Subcutaneous adipose tissue (tissue), 4 donors: ENCODE data around the gene TMSB10. TPM values are rescaled to one million over a fixed set of nuclear protein-coding genes. Genes with fewer than 3 reads are reported as not detected.

ENCODE experiments used
- total RNA-seq, 4 donors: library from RNA; depleted of rRNA; stranded (reverse); fragments of >200 nt; gene quantifications; one replicate each; pipeline ENCODE4 v1.1.0, GENCODE V29; 2016
- TF ChIP-seq, protein P1 (sequence below): fragments of 450-650 bp; IDR thresholded peaks from one replicate; pipeline ENCODE4 v1.5.1; 2016; ENCODE audit warnings: low read depth, mild to moderate bottlenecking, control low read depth, antibody characterized with exemption, moderate library complexity

The TMSB10 gene
- total RNA-seq, 4 donors from 2014 or later: 4,028 to 7,366 (median 5,247) TPM

DNA sequence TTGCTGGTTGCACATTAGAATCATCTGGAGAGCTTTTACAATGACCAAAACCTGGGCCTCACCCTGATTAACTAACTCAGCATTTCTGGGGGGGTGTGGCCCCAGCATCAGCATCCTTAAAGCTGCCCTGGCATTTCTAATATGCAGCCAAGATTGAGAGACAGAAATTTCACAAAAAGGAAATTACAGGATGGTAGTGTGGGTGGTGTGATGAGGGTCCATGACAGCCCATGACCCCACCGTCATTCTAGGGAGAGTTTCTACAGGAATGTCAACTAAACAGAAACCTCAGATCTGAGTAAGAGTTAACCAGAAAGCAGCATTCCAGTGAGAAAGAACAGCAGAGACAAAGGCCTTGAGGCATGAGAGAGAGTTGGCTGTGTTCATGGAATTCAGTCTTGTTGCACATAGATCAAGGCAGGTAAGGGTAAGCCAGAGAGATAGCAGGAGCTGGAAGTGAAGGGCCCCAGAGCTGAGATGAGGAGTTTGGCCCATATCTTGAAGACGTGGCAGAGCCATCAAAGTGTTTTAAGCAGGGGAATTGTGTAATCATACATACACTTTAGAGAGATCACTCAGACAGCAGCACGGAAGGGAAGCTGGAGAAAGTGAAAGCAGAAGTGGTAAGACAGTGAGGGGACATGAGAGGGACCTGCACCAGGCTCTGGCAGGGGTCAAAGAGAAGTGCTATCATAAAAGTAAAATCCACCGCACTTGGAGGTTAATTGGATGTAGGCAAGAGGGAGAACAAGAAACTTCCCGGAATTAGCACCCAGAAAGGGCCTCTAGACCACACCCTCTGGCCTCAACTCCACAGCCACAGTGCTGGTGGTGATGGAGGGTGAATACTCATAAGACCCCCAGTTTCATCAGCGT is 16.8 kb upstream of the TMSB10 start:
- TF ChIP-seq, protein P1, sequence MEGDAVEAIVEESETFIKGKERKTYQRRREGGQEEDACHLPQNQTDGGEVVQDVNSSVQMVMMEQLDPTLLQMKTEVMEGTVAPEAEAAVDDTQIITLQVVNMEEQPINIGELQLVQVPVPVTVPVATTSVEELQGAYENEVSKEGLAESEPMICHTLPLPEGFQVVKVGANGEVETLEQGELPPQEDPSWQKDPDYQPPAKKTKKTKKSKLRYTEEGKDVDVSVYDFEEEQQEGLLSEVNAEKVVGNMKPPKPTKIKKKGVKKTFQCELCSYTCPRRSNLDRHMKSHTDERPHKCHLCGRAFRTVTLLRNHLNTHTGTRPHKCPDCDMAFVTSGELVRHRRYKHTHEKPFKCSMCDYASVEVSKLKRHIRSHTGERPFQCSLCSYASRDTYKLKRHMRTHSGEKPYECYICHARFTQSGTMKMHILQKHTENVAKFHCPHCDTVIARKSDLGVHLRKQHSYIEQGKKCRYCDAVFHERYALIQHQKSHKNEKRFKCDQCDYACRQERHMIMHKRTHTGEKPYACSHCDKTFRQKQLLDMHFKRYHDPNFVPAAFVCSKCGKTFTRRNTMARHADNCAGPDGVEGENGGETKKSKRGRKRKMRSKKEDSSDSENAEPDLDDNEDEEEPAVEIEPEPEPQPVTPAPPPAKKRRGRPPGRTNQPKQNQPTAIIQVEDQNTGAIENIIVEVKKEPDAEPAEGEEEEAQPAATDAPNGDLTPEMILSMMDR: no peak

DNA sequence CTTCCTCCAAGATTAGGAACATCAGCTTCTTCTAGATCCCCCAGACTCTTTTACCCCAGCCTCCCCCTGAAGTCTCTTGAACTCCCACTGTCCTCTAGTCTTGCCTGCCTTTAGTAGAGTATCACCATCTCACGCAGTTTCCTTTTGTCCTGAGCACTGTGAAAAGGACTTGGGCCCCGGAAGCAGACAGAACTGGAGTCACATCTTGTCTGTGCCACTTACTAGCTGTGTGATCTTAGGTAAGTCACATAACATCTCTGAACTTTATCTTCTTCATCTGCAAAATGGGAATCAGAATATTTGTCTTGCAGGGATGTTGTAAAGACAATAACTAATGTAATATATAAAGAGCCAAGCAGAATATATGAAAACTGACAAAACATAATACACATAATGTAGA is 16.1 kb upstream of the TMSB10 start:
- TF ChIP-seq, protein P1: no peak

DNA sequence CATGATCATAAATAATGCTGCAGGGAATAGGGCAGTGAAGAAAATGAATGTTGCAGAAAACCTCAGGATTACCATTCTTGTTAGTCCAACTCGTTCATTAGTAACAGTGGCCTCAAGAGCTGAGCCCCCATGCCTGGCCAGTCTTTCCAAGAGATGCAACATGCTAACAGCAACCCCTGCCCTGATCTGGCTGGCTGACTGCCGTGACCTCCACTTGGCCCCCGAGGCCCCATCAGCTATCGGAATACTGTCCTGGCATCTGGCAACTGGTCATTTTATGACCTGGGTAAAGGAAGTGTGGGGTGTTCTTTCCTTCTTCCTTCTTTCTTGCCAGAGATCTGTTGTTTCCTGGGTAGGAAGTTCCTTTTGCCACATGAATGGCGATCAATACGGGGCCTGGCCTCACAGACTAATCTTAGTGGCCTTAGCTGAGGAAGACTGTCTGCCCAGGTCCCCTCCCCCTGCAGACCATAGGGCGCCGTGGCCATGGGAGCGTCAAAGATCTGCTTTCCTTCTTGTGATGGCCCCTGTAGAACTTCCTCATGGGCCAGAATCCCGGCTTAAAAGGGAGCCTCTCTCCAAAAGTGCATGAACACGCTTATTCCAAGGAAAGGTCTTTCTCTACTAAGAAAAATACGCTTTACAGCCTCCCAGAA is 14.0 kb upstream of the TMSB10 start:
- TF ChIP-seq, protein P1: no peak

DNA sequence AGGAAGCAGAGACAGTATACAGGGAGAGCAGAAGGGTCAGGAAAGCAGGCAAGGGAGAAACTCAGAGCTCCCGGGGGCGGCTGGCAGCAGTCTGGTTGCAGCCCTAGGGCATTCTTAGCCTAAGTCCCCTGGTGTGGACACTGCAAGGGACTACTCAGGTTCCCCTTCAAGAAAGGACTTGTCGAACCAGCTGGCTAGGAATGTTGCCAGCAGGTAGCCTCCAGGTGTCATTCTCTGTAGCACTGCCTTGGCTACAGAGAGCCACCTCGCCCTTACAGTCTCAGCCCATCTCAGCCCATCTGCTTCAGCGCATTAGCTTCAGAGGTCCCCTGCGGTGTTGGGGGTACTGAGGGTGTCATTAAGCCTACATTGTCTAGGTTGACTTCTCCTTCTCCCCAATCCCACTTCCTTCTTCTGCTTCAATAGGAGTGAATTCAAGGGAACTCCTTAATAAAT is 11.3 kb upstream of the TMSB10 start:
- TF ChIP-seq, protein P1: no peak

DNA sequence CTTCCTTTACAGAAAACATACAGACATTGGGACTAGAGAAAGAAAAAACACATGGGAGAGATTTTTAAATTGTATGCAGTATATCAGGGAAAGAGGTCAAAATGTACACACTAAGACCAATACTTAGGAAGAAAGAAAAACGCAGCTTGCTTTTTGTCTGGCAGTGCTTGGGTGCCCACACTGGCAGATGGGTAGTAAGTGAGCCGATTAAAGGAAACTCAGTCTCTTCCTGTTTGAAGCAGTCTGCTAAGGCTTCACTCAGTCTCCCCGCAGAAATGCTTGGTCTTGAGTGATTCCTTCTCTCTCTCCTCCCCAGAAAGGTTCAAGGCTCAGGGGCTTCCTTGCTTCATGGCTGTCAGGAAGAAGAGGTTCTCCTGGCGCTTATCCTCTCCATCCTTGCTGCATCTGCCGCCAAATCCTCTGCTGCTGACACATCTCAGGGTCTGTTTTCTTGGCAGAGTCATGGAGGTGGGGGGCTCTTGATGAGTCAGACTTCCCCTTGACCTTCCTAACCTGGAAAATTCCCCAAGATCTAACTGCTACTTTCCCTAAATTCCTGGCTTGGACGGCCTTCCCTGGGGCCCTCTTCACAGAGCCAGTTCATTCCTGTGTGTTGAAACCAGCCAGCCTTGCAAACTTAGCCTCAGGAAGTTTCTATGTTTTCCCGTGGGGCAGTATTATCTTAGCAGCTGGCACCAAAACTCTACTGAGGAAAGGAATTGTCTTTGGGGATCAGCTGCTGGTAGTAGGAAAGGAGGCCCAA is 10.5 kb upstream of the TMSB10 start:
- TF ChIP-seq, protein P1: no peak

DNA sequence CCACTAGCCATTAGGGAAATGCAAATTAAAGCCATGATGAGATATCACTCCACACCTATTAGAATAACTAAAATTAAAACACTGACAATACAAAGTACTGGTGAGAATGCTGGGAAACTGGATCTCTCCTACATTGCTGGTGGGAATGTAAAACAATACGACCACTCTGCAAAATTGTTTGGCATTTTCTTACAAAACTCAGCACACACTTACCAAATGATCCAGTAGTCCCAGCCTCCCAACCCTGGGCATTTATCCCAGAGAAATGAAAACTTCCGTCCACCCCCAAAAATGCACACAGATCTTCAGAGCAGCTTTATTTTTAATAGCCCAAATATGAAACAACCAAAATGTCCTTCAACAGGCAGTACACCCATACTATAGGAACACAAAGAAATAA is 8.9 kb upstream of the TMSB10 start:
- TF ChIP-seq, protein P1: no peak

DNA sequence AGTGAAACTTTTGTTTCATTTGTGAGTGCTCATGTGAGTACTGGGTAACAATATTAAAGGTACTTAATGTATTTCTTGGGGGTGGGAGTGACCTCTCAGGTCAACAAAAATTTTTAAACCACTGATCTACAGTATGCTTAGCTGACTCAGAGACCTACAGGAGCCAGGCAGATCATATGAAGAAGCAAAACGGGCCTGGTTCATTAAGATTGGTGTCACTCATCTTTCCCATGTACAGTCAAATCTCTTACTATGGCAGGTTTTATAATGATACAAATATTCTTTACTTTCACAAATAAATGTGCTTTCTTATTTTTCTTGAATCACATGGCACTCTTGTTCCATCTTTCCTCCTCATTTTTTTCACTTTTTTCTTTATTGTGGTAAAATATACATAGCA is 7.7 kb upstream of the TMSB10 start:
- TF ChIP-seq, protein P1: no peak
